ENCODE results near the gene SMIM13. TPM values are rescaled to one million over a fixed set of nuclear protein-coding genes. Genes with fewer than 3 reads are reported as not detected.

The SMIM13 gene
- total and polyA plus RNA-seq, 12 donors = 3.0 to 14.6 (median 11.5) TPM

DNA sequence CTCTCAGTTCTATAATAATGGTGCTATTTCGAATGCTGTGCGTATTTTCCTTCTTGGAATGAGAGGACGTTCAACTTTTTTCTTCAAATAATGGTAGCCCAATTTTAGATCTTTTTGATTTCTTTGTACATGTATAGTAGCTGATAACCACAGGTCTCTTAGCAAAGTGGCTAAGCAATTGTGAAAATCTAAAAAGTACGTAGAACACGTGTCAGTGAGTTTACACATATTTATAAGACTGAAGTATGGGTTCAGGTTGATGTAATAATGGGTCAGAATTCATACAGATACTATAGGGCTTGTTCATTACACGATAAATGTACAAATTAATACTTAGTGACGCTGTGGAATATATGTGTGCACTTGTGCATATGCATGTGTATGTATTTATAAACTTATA is 1.3 kb downstream of the SMIM13 start:
- WGBS, 2 donors = 36 to 45% methylated on average over 7 of the region's 7 CpGs
- Histone ChIP-seq H3K4me1 (peaks cover 0 to 29% (median 20%) of the 10 kb centered on the region in 9 donors), H3K27ac (peak overlapping the region in 8 of 10 donors; percentile 94 to 99 (median 98)), H3K36me3 (peaks cover 0 to 1% (median 0%) of the 10 kb centered on the region in 9 donors), H3K27me3 (no peaks in the 10 kb centered on the region), H3K4me3 (peak overlapping the region; percentile 71 to 99 (median 93)), H3K9me3 (peaks cover 0 to 1% (median 0%) of the 10 kb centered on the region in 11 donors)
- intact Hi-C loops (cut with DNase I) = no loop called here
- no peak for DNase-seq
- ATAC-seq = no peak
- no peak for TF ChIP-seq CTCF (IDR thresholded peaks at IDR 0.05)

DNA sequence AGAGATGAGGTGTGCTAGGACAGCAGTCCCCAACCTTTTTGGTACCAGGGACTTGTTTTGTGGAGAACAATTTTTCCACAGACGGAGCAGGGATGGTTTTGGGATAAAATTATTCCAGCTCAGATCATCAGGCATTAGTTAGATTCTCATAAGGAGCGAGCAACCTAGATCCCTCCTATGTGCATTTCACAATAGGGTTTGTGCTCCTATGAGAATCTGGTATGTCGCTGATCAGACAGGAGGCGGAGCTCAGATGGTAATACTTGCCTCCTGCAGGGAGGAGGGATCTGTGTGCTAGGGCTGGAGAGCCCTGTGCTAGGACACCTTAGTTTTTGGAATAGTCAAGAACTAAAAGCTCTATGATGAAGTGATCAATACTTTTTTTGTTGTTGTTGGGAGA is 2.5 kb downstream of the SMIM13 start:
- WGBS, 2 donors = 79 to 83% methylated on average over 4 of the region's 4 CpGs
- DNase-seq (no peak), ATAC-seq (no peak)
- Histone ChIP-seq H3K9me3 (peaks cover 0 to 11% (median 0%) of the 10 kb centered on the region in 11 donors), H3K27ac (no peak overlapping the region), H3K4me1 (peaks cover 0 to 29% (median 20%) of the 10 kb centered on the region in 9 donors), H3K36me3 (peaks cover 0 to 5% (median 0%) of the 10 kb centered on the region in 9 donors), H3K27me3 (no peaks in the 10 kb centered on the region), H3K4me3 (no peak overlapping the region)
- TF ChIP-seq CTCF (IDR thresholded peaks at IDR 0.05) = no peak
- intact Hi-C loops (cut with DNase I) = no loop called here

GRCh38 chr6:11097476-11097875 is 3.8 kb downstream of the SMIM13 start:
- intact Hi-C loops (cut with DNase I) = no loop called here
- no peak overlapping the region for H3K4me3 ChIP-seq
- no peak overlapping the region for H3K27ac ChIP-seq
- TF ChIP-seq CTCF (IDR thresholded peaks at IDR 0.05) = no peak
- no peaks in the 10 kb centered on the region for H3K27me3 ChIP-seq
- peaks cover 0 to 11% (median 0%) of the 10 kb centered on the region in 11 donors for H3K9me3 ChIP-seq
- DNase-seq (no peak), ATAC-seq (no peak)
- peaks cover 0 to 32% (median 20%) of the 10 kb centered on the region in 9 donors for H3K4me1 ChIP-seq
- peaks cover 0 to 5% (median 0%) of the 10 kb centered on the region in 9 donors for H3K36me3 ChIP-seq
- WGBS, 2 donors = 74 to 86% methylated on average over 8 of the region's 8 CpGs

DNA sequence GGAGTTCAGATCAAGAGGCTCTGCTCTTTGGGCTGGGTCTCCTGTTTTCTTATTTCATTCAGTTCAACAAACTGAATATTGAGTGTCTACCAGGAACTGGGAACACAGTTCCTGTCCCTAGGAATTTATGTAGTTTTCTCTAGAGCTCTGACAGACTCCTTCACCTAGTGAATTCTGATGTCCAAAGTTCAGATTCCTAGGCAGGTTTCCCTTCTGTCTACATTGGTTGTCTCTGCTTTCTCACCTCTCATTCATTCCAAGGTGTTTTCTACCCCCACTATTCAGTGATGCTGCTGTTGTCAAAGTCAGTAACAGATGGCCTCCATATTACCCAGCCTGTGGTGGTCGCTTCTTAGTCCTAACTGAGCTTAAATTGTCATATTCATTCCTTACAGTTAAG is 4.4 kb downstream of the SMIM13 start:
- Histone ChIP-seq H3K4me3 (no peak overlapping the region), H3K9me3 (peaks cover 0 to 11% (median 0%) of the 10 kb centered on the region in 11 donors), H3K27ac (no peak overlapping the region), H3K4me1 (peaks cover 0 to 27% (median 14%) of the 10 kb centered on the region in 9 donors), H3K27me3 (no peaks in the 10 kb centered on the region), H3K36me3 (peaks cover 0 to 5% (median 0%) of the 10 kb centered on the region in 9 donors)
- 94 to 97% methylated on average over 1 of the region's 1 CpG for WGBS, 2 donors
- intact Hi-C loops (cut with DNase I) = no loop called here
- no peak for ATAC-seq
- TF ChIP-seq CTCF (IDR thresholded peaks at IDR 0.05) = no peak
- no peak for DNase-seq

Data from heart right ventricle (tissue), 16 donors.